GM19238 (cell line): ENCODE results near the gene FAM13C.
"Not testable (repeated sequence)": the region's sequence is repeated elsewhere in the genome, so short reads cannot be mapped to it uniquely, and the experiment has no call there.

Source experiments
- DNase-seq: peaks from one replicate; pipeline ENCODE4 v3.0.0; 2011; ENCODE audit warnings: low spot score; ENCODE audit not compliant: insufficient read length

Gene FAM13C

DNA sequence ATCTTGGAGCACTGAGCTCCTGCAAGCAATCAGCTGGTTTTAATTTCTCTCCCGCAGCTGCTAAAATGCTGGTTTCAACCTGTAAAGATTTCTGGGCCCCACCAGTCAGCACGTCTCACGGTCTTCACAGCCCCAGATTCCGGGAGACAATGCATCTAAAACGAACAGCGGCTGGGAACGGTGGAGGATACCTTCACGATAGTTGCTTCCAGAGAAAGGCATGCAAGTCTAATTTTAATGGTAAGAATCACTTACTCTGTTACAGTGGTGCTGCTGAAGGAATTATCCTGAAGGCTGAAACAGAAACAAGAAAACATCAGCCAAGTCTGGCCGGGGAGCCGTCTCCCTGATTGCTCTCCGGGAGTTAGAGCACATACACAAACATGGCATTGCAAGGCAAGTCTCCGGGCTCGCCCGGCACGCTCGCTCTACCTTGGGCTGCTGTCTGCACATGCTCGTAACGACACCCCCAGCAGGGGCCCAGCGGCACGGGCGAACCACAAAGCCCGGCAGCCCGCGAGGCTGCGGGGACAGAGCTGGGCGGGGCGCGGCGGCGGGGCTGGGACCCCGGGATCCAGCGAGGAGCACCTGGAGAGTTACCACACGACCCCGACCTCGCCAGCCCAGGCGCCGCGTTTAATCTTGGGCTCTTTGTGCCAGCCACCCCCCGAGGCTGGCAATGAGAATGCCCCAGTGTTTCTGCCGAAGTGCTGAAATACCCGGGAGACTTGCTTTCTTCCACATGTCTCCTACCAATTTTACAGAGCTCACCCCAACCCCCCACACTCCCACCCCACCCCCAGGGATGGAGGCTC, at the start of gene FAM13C:
TSS of gene FAM13C (minus strand) at position 406 of the 815 bp plus-strand sequence. CDS start at position 317, 89 bp downstream.
- no peak for DNase-seq

DNA sequence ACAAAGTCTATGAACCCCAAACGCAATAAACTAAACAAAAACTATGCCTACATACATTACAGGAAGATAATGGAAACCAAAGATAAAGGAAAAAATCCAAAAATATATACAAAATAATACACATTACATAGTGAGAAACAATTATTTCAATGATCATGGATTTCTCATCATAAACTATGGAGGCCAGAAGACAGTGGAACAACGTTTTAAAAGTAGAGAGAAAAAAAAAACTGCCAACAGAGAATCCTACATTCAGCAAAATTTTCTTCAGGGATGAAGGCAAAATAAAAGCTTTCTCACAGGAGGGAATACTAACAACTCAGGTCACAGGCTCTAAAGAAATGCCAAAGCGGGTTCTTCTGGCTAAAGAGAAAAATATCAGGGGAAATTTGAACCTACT, 42.9 kb upstream of the FAM13C start:
- DNase-seq: no peak

DNA sequence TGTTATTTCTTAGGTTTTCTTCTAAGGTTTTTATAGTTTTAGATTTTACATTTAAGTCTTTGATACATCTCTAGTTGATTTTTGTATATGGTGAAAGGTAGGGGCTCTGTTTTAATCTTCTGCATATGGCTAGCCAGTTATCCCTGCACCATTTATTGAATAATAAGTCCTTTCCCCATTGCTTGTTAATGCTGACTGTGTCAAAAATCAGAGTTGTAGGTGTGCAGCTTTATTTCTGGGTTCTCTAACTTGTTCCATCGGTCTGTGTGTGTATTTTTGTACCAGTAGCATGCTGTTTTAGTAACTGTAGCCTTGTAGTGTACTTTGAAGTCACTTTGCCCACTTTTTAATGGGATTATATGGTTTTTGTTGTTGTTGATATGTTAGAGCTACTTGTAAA, 37.9 kb upstream of the FAM13C start:
- no peak for DNase-seq

DNA sequence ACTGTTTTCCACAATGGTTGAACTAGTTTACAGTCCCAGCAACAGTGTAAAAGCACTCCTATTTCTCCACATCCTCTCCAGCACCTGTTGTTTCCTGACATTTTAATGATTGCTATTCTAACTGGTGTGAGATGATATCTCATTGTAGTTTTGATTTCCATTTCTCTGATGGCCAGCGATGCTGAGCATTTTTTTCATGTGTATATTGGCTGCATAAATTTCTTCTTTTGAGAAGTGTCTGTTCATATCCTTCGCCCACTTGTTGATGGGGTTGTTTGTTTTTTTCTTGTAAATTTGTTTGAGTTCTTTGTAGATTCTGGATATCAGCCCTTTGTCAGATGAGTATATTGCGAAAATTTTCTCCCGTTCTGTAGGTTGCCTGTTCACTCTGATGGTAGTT, 37.0 kb upstream of the FAM13C start:
- not testable (repeated sequence) for DNase-seq

DNA sequence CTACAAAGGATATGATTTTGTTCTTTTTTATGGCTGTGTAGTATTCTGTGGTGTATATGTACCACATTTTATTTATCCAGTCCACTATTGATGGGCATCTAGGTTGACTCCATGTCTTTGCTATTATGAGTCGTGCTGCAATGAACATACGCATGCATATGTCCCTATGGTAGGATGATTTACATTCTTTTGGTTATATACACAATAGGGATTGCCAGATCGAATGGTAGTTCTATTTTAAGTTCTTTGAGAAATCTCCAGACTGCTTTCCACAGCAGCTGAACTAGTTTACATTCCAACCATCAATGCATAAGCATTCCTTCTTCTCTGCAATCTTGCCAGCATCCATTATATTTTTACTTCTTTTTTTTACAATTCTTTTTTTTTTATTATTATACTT, 35.6 kb upstream of the FAM13C start:
- DNase-seq: no peak

DNA sequence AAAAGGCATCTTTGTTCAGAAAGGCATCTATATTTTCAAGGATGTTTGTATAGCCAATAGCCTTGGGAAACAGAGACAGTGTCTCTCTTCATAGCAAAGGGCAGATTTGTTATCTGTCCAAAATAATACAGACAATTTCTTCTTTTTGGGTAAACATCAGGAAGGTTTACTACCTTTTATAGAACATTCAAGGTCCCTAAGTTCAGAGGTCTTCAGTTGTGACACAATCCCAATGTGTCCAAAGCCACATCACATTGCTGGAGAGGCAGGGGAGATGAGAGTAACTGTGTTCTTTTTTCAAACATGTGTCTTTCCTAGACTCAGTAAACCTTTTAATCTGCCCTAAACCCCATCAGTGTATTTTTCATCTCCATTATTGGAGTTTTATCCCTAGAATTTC, 33.6 kb upstream of the FAM13C start:
- no peak for DNase-seq

DNA sequence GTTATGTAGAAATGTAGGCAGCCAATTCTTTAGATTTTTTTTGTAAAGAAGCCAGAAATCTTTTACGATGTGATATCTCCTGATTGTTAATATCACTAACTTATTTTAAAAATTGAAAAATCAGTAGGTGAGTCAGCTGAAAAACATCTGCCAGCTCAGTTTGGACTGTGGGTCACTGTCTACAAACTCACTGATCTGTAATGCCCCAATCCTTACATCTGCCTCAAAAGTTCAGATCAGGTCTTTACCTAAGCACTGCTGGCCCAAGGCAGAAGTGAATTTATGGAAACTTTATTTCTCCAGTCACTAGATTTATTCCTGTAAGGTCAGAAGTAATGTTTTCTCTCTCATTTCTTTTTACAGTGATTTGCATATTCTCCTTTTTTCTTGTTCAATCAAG, 31.0 kb upstream of the FAM13C start:
- DNase-seq: no peak

DNA sequence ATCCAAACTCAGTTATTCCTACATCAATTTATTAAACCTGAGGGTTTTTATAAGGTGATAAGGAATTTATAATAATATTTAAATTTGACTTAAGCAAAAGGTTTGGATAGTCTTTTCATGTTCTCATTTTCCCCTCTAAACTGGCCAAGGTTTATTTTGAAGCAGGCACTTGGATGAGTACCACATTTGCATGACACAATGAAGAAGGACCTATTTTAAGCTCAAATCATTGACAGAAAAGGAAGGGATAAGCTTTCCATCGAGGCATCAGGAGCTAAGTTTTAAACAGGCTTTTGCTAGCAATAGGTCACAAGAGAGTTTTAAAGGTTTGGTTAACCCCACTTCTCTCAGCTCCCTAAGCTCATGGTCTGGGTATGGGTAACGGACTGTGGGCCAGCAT, 28.7 kb upstream of the FAM13C start:
- DNase-seq: no peak

DNA sequence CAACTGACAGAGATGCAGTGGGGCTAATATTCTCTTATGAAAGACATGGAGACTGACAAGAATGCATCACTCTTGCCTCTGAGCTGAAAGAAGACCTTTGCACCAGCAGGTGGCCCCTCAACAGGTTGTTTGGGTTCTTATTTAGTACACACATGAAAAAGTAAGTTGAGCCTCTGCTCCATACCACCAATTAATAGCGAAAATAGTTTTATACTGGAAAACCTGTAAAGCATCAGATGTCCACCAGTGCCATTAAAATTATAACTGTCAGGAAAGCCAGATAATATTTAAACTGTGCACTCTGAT, 26.3 kb upstream of the FAM13C start:
- DNase-seq: no peak

DNA sequence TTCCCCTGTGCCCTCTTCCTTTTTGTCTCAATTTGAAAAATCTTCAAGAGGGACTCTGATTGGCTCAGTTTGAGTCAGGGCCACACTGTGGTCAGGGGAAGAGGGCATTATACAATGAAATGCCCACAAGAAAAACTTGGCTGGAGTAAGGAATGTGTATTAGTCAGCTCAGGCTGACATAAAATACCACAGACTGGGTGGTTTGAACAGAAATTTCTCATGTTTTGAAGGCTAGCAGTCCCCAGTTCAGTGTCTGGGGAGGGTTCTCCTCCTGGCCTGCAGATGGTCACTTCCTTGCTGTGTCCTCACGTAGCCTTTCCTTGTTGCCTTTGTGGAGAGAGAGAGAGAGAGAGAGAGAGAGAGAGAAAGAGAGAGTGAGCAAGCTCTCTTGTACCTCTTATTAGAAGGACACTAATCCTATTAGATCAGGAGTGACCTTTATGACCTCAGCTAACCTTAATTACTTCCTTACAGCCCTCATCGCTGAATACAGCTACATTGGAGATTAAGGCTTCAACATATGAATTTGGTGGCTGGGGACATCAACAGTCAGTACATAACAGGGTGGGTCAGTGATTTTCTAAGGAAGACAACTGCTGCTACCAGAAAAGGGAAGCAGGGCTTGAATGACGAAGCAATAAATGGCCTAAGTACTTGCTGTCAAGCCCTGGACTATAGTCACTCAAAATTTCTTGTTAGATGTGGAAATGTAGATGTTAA, 25.8 kb upstream of the FAM13C start:
- no peak for DNase-seq

DNA sequence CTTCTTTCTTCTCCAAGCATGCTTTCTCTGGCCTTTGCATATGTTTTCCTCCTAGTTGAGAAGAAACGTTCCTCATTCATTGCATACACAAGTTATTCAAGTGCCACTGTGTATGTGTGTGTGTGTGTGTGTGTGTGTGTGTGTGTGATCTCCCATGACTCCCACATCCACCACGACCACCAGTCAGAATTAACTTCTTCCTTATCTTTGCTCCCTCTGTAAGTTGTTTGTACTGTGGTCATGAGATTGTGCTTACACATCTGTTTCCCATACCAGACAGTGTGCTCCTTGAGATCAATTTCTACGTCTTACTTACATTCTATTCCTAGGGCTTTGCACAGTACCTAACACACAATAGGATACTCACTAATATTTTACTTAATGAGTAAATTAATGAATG, 22.4 kb upstream of the FAM13C start:
- no peak for DNase-seq

DNA sequence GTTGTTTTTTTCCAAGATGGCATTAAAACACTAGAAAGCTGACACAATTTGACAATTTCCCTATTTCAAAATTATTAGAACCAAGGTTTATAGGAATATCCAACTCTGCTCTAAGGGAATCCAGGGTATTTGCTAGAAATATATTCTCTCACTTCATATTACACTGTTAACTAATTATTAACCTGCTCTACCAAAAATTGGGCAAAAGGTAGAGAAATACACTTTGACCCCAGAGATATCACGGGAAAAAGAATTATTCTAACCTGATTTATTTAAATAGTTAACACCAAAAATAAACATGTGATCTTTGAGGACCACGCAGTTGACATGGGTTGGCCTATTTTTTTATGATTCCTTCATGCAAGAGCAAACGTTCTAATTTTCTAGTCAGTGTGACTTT, 21.6 kb upstream of the FAM13C start:
- DNase-seq: no peak

DNA sequence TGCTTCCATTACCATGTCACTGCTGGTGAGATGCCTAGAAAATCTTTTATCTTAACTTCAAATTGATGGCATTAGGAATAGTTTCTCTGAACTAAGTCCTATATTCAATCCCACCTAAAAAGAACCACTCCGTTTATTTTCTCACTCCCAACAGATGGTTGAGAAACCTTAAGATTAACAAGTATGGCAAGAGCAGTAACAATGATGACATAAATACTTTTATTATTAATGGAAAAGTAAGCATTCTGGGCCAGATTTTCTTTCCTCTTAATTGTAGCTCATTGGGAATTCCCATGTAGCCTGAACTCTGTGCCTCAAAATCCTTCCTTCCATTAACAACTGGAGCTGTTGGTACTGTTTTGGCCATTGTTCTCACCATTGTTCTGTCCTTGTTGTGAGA, 21.1 kb upstream of the FAM13C start:
- no peak for DNase-seq

DNA sequence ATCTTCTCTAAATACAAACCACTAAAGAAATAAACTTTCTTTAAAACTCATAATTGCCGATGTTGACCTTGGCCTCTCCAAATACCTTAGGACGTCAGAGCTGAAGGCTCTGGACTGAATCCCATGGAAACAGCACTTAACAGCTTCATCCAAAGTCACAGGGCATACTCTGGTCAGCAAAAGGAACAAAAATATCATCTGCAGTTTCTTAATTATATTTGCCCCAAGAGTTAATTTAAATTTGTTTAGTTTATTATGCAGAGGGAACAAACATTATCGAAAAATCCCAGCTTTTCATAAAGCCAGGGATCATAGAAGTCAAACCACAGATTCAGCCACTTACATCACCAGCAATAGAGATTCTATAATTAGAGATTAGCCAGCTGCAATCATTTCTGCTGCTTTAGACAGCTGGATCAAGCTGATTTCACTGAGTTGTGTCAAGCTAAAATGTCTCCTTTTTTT, 20.5 kb upstream of the FAM13C start:
- DNase-seq: no peak

DNA sequence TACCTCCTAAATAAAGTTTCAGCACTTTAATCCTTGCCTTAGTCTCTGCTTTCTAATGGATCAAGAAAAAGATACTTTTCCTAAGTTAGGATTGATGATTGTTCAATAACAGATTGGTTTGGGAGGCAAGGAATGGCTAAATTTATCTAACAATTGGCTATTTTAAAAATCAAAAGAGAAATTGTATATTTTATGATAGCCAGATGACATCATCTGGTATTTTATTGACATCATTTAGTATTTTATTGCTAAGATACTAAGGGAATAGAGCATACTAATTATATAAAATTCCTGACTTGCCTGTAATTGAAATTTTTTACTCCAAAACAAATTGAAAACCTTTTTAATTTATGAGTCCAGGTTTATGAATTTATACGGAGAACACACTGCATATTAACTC, 19.3 kb upstream of the FAM13C start:
- DNase-seq: no peak

DNA sequence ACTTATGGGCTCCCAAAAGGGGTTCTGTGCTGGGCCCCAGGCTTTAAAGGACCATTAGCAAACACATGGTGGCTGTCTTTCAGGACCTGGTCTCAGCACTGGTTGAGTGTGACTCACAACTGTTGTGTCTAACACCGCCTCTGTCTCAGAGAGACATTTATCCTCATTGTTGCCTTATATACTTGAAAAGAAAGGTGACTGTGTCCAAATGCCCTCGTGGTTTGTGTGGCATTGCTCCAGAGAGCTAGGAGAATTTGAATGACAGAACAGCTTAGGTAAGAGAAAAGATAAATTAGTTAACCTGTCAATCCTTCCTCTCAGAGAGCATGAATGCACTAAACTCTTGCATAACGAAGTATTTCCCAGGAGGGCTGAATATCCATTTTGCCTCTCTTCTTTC, 14.5 kb upstream of the FAM13C start:
- DNase-seq: no peak

DNA sequence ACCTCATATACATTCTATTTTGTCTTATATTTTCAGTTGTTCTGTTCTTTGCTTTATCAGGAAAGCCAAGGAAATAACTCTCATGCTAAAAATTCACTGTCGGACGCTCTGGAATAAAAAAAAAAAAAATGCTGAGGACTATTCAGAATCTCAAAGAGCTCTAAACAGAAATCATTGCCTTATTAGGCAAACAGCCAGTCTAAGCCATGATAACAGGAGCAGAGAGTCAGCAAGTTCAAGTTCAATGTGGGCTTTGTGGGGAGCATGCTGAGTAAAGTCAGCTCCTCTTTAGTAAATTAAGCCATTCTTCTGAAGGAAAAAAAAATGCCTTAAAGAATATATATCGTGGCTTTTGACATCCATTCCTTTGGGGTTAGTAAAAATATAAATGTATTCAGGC, 13.6 kb upstream of the FAM13C start:
- no peak for DNase-seq

DNA sequence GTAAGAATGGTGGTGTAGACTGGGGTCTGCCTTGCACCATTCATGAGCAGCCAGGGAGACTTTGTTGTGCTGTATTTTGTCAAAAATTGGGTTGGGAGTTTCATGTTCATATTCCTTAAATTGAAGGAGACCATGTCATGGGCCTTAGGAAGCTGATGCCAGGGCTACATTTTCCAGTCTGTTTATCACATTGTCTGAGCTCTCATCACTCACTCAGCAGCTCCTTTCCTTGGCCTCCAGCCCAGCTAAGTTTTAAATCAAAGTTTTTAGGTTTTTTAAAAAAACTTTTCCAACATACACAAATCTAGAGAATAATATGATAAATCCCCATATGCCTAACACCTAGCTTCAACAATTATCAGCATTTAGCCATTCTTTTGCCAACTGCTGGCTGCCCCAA, 12.6 kb upstream of the FAM13C start:
- no peak for DNase-seq

DNA sequence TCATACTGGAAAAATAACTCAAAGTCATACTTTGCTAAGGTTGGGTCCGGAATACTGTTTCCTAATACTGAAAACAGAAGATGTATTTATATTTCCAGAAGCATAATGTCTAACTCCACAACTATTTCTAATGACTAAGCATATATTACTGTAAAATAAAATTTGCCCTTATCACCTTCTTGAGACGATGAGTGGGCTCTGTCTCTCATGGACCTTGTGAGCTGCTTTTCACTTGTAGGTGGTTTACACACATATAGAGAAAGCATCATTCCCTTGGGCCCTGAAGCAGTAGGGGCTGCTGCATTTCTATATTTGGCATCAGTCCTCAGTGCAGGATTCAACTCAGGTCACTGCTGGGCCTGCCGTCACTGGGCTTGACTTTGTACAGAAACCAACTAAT, 10.7 kb upstream of the FAM13C start:
- DNase-seq: no peak

DNA sequence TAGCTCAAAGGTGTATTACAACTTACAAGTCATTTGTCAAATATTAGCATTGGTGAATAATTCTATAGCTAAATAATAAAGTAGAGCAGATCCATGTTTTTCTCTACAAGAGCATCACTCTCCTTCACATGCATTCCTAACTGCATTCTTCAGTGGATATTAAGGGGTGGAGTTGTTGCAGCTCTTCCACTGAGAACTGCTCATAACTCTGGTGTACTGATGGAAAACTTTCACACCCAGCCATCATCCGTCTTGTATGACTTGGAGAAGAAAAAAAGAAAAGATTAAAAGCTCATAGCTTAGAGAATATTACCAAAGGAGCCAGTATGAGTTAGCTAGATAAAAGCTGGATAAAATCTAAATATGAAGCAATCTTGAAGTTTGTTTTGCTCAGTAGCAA, 10.2 kb upstream of the FAM13C start:
- no peak for DNase-seq

DNA sequence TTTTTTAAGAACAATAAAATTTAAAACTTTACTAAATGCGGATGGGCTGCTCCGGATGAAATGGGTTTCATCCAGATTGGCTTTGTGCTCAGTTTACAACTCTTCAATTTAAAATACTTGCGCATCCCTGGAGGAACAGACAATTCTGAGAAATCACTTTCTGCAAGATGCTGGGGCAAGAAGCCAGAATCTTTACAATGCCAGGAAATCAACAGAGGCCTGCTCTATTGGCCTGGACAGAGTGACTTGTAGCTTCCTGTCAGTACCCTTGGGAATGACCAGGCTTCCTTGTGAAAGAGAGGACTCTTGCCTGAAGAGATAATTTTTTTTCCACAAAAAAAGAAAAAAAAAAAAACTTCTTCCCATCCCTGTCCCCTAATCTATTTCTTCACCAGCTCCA, 3.9 kb upstream of the FAM13C start:
- no peak for DNase-seq

DNA sequence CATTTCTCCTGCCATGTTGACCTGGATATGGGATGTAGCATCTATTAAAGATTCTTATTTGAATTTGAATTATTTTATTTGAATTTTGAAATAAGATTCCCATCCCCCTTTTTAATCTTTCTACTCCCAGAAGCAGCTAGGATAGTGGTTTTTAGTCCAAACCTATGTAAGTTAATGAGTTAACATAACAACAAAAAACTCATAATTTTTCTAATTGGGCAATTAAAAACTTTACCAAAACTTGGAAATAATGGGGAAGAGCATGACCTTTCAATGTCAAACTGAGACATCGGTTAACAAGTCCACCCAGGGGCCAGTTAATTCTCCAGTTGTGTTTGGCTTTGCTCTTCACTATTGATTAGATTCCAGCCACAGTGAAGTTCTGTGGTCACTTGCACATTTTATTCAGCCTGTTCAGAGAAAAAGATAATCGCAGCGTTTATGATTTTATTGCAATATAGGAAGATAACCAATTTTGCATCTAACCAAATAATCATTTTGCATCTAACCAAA, 1.2 kb upstream of the FAM13C start:
- DNase-seq: no peak

DNA sequence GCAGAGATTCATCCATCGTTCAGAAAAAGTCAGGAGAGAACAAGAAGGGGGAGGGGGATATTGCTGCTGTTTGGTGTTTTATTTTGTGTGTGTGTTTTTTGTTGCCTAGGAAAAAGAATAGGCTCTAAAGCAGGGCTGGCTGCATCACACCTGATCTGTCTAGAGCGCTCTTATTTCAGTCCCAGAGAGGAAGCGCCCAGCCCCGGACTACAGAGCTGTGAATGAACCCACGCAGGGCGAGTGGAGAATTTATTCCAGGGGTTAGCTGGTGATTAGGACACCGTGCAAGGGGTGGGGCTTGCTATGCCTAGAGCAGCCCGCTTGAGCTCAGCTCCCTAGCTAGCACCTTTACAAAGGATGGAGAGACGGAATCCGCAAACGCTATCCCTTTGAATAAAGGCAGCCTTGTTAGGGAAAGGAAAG, 621 bp upstream of the FAM13C start:
- DNase-seq: no peak
